OCI-LY1 (cell line): ENCODE data around the gene VAV3.

Experiments used
- EZH2 ChIP-seq: fragments of 200-600 bp; sonication (generic), shearing (Covaris generic); IDR thresholded peaks from 2 replicates; pipeline ENCODE4 v1.8.0; 2017; ENCODE audit warnings: borderline replicate concordance, mixed run types, mild to moderate bottlenecking, antibody characterized with exemption, low read length, moderate library complexity, mixed read lengths
- TF ChIP-seq, protein P1 (sequence below): fragments of 200-600 bp; sonication (generic), shearing (Covaris generic); IDR thresholded peaks from 2 replicates; pipeline ENCODE4 v1.5.1; 2017; ENCODE audit warnings: mild to moderate bottlenecking, antibody characterized with exemption, low read length, moderate library complexity, mixed read lengths

DNA sequence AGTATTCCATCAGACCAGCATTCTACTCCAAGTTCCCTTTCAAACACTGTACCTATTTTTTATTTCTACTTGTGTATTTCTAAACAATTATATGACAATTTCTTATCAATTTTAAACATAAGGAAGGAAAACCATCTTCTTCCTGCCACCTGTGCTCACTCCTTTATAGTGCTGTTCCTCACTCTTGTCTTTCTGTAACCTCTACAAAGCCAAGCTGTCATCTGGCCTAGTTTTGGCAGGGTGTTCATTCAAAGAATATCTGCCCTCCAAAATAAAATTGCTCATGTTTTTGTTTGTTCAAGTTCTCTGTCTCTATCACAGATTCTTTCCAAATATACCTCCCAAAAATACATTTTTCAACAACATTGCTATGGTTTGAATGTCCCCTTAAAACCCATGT, 360.2 kb downstream of the VAV3 start:
- no peak for TF ChIP-seq EZH2
- TF ChIP-seq, protein P1, sequence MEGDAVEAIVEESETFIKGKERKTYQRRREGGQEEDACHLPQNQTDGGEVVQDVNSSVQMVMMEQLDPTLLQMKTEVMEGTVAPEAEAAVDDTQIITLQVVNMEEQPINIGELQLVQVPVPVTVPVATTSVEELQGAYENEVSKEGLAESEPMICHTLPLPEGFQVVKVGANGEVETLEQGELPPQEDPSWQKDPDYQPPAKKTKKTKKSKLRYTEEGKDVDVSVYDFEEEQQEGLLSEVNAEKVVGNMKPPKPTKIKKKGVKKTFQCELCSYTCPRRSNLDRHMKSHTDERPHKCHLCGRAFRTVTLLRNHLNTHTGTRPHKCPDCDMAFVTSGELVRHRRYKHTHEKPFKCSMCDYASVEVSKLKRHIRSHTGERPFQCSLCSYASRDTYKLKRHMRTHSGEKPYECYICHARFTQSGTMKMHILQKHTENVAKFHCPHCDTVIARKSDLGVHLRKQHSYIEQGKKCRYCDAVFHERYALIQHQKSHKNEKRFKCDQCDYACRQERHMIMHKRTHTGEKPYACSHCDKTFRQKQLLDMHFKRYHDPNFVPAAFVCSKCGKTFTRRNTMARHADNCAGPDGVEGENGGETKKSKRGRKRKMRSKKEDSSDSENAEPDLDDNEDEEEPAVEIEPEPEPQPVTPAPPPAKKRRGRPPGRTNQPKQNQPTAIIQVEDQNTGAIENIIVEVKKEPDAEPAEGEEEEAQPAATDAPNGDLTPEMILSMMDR = no peak
